Progenitor cell of endocrine pancreas (in vitro differentiated cells): ENCODE data around the gene FOCAD. TPM values are rescaled to one million over a fixed set of nuclear protein-coding genes. Genes with fewer than 3 reads are reported as not detected.

Experiments
- DNase-seq: peaks from one replicate; pipeline ENCODE4 v3.0.0; 2021; ENCODE audit warnings: low spot score; ENCODE audit not compliant: unreplicated experiment
- H3K27ac Mint-ChIP-seq: 2 replicates; pipeline ENCODE4 v1.8.0; 2021; ENCODE audit warnings: mild to moderate bottlenecking, moderate library complexity, mixed read lengths
- H3K27me3 Mint-ChIP-seq: 2 replicates; pipeline ENCODE4 v1.8.0; 2021; ENCODE audit warnings: mixed read lengths
- H3K36me3 Mint-ChIP-seq: 2 replicates; pipeline ENCODE4 v1.8.0; 2022; ENCODE audit warnings: mixed read lengths; ENCODE audit not compliant: insufficient read depth
- H3K4me1 Mint-ChIP-seq: 2 replicates; pipeline ENCODE4 v1.8.0; 2021; ENCODE audit warnings: low read depth, mixed read lengths
- H3K4me3 Mint-ChIP-seq: 2 replicates; pipeline ENCODE4 v1.8.0; 2021; ENCODE audit warnings: low read depth, mild to moderate bottlenecking, moderate library complexity, mixed read lengths
- H3K9me3 Mint-ChIP-seq: 2 replicates; pipeline ENCODE4 v1.8.0; 2021; ENCODE audit warnings: low read depth, mixed read lengths
- total RNA-seq: library from RNA; stranded (reverse); gene quantifications from 2 replicates; pipeline ENCODE4 v1.2.1, GENCODE V29; 2021
- TF ChIP-seq, protein P1 (sequence below): fragments of 200-600 bp; sonication (generic); IDR thresholded peaks from one replicate; pipeline ENCODE4 v1.5.0; 2021; ENCODE audit warnings: antibody characterized with exemption, mild to moderate bottlenecking; ENCODE audit not compliant: unreplicated experiment

Gene FOCAD
- total RNA-seq, 1 donor from 2014 or later, result 68.2 TPM

DNA sequence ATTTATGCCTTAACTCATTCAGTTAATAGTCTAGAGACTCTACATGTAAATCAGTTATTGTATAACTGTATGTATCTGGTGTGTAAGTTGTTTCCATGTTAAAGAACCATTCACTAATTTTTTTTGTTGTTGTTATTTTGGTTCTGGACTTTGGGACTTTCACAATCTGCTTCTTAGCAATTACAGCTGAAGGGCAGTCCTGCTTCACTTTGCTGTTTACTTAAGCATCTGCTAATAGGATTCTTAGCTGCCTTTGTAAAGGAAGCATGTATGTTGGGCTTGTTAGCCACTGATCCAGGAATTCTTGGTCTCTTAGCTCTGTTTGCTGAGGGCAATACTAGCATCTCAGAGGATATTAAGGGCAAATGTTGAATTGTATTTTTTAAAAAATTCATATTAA is 97.0 kb downstream of the FOCAD start:
- peaks cover 18% of the 10 kb centered on the region for H3K36me3 Mint-ChIP-seq
- no peak overlapping the region for H3K27ac Mint-ChIP-seq
- no peak for DNase-seq
- no peaks in the 10 kb centered on the region for H3K9me3 Mint-ChIP-seq
- peaks cover 10% of the 10 kb centered on the region for H3K4me1 Mint-ChIP-seq
- TF ChIP-seq, protein P1, sequence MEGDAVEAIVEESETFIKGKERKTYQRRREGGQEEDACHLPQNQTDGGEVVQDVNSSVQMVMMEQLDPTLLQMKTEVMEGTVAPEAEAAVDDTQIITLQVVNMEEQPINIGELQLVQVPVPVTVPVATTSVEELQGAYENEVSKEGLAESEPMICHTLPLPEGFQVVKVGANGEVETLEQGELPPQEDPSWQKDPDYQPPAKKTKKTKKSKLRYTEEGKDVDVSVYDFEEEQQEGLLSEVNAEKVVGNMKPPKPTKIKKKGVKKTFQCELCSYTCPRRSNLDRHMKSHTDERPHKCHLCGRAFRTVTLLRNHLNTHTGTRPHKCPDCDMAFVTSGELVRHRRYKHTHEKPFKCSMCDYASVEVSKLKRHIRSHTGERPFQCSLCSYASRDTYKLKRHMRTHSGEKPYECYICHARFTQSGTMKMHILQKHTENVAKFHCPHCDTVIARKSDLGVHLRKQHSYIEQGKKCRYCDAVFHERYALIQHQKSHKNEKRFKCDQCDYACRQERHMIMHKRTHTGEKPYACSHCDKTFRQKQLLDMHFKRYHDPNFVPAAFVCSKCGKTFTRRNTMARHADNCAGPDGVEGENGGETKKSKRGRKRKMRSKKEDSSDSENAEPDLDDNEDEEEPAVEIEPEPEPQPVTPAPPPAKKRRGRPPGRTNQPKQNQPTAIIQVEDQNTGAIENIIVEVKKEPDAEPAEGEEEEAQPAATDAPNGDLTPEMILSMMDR, result no peak
- no peak overlapping the region for H3K4me3 Mint-ChIP-seq
- no peaks in the 10 kb centered on the region for H3K27me3 Mint-ChIP-seq

DNA sequence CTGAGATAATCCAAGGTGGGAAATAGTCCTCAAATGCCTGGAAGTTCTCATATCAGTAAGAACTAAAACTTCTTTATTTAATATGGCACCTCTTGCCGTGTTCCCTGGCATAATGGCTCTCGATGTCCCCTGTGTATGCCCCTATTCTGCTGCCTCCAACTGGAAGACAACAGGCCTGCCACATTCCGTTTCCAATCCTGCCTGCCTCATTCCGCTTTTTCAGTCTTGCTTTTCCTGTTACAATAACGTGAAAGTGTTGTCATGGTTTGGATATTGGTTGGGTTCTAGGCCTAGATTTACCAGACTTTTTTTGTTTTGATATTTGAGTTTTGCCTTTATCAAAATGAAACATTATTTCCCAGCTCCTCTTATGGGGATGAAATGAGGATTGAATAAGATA is 98.2 kb downstream of the FOCAD start:
- H3K27ac Mint-ChIP-seq, result peak overlapping the region; percentile 46
- H3K36me3 Mint-ChIP-seq, result peaks cover 18% of the 10 kb centered on the region
- no peak overlapping the region for H3K4me3 Mint-ChIP-seq
- no peaks in the 10 kb centered on the region for H3K9me3 Mint-ChIP-seq
- no peaks in the 10 kb centered on the region for H3K27me3 Mint-ChIP-seq
- DNase-seq, result no peak
- H3K4me1 Mint-ChIP-seq, result peaks cover 13% of the 10 kb centered on the region
- TF ChIP-seq, protein P1, result no peak

DNA sequence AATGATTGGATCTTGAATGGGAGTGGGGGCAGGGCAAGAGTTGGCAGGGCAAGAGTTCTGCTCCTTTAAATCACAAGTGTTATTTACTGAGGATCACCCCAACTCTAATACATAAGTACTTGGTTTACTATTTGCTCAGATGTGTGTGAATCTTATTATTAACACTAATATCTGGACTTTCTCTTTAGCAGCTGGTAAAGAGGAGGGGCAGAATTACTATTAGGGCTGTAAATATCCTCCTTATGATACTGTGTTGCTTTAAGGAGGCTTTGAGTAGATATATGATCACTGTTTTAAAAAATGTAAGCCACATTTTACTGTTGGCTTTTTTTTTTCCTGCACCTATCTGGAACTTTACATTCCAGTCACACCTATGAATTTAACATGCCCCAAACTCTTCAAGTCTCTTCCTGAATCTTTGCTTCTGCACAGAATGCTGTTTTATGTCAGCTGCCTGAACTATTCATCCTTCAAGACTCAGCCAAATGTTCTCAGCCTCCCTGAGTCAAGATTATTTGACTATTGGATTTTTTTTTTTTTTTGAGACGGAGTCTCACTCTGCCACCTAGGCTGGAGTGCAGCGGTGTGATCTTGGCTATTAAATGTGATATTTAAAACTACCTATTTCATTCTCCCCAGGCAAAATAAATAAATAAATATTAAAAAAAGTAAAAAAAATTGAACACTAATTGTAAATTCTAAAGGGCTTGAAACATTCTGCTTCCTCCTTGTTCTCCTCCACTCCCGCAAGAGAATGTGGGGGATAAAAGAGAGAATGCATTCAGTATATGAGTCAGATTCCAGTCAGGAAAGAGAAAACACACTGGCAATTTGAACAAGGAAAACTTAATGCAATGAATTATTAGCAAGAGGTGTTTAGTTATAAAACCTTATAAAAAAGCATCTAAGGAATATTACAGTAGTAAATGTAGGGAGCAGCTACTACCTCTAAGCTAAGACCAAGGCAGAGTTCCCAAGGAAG is 99.3 kb downstream of the FOCAD start:
- no peak overlapping the region for H3K4me3 Mint-ChIP-seq
- DNase-seq, result no peak
- H3K27me3 Mint-ChIP-seq, result no peaks in the 10 kb centered on the region
- H3K4me1 Mint-ChIP-seq, result peaks cover 13% of the 10 kb centered on the region
- peaks cover 18% of the 10 kb centered on the region for H3K36me3 Mint-ChIP-seq
- H3K9me3 Mint-ChIP-seq, result no peaks in the 10 kb centered on the region
- TF ChIP-seq, protein P1, result no peak
- H3K27ac Mint-ChIP-seq, result no peak overlapping the region

- Mint-ChIP-seq H3K4me3 (no peak overlapping the region), H3K27me3 (no peaks in the 10 kb centered on the region), H3K36me3 (peaks cover 14% of the 10 kb centered on the region), H3K9me3 (no peaks in the 10 kb centered on the region), H3K27ac (no peak overlapping the region), H3K4me1 (peaks cover 14% of the 10 kb centered on the region)
- TF ChIP-seq, protein P1, result no peak
- DNase-seq, result no peak
Measured at GRCh38 chr9:20784196-20784595, 100.1 kb downstream of the FOCAD start.

- Mint-ChIP-seq H3K27ac (no peak overlapping the region), H3K4me1 (peaks cover 19% of the 10 kb centered on the region), H3K36me3 (peaks cover 21% of the 10 kb centered on the region), H3K9me3 (no peaks in the 10 kb centered on the region), H3K4me3 (no peak overlapping the region), H3K27me3 (no peaks in the 10 kb centered on the region)
- no peak for DNase-seq
- TF ChIP-seq, protein P1, result no peak
Measured at GRCh38 chr9:20786807-20787206, 102.7 kb downstream of the FOCAD start.
